IMR-90 (cell line): ENCODE results near the gene ZFYVE1. TPM values are rescaled to one million over a fixed set of nuclear protein-coding genes. Genes with fewer than 3 reads are reported as not detected.

Source experiments
- ATAC-seq: fragments of 200-7000 bp; cut with Tn5 transposase; 2 replicates; pipeline ENCODE4 v1.9.1; 2020; ENCODE audit warnings: low read depth, mild to moderate bottlenecking, moderate library complexity
- BruUV-seq: library from RNA; stranded (reverse); fragments of 400-500 nt; replicated peaks from 2 replicates; lab custom pipeline; 2021; lab: Mats Ljungman, UMichigan
- CTCF ChIA-PET: fragments of 300-600 bp; formaldehyde crosslinking; extraction: SDS; loops from one replicate; lab custom pipeline; 2021; ENCODE audit warnings: antibody characterized with exemption; lab: Yijun Ruan, JAX
- POLR2A ChIA-PET: fragments of 300-600 bp; sonication (Branson Sonifier 250); formaldehyde crosslinking; loops from one replicate; lab custom pipeline; 2022; ENCODE audit warnings: antibody characterized with exemption; ENCODE audit not compliant: unreplicated experiment; lab: Charles Lee
- DNase-seq: peaks from one replicate; pipeline ENCODE4 v3.0.0; 2013
- H2AFZ ChIP-seq: replicated peaks from 2 replicates; pipeline ENCODE3; 2013; ENCODE audit warnings: low read length, mild to moderate bottlenecking; ENCODE audit not compliant: poor library complexity
- H2AK5ac ChIP-seq: 2 replicates; pipeline ENCODE4 v1.6.1; 2013; ENCODE audit warnings: low read depth, low read length, inconsistent platforms
- H2AK9ac ChIP-seq: replicated peaks from 2 replicates; pipeline ENCODE3; 2013; ENCODE audit warnings: mild to moderate bottlenecking, low read depth, low read length, moderate library complexity; ENCODE audit not compliant: poor library complexity
- H2BK120ac ChIP-seq: 2 replicates; pipeline ENCODE4 v1.6.1; 2013; ENCODE audit warnings: low read depth, low read length, inconsistent platforms
- H2BK15ac ChIP-seq: 3 replicates; pipeline ENCODE4 v1.6.1; 2013; ENCODE audit warnings: low read depth, low read length, inconsistent platforms
- H2BK20ac ChIP-seq: 2 replicates; pipeline ENCODE4 v1.6.1; 2013; ENCODE audit warnings: low read depth, mild to moderate bottlenecking, inconsistent platforms, low read length, moderate library complexity
- H2BK5ac ChIP-seq: 2 replicates; pipeline ENCODE4 v1.6.1; 2013; ENCODE audit warnings: mild to moderate bottlenecking, low read depth, low read length, inconsistent platforms; ENCODE audit not compliant: poor library complexity, severe bottlenecking
- H3K14ac ChIP-seq: replicated peaks from 2 replicates; pipeline ENCODE4 v1.6.1; 2013; ENCODE audit warnings: low read depth, low read length, inconsistent platforms
- H3K18ac ChIP-seq: 2 replicates; pipeline ENCODE4 v1.6.1; 2013; ENCODE audit warnings: low read depth, low read length, control low read depth
- H3K23ac ChIP-seq: 2 replicates; pipeline ENCODE4 v1.6.1; 2013; ENCODE audit warnings: low read depth, low read length, inconsistent platforms
- H3K27ac ChIP-seq: 2 replicates; pipeline ENCODE4 v1.5.1; 2013; ENCODE audit warnings: mild to moderate bottlenecking, control low read depth, low read length; ENCODE audit not compliant: insufficient read depth
- H3K27me3 ChIP-seq: 2 replicates; pipeline ENCODE4 v1.6.1; 2013; ENCODE audit warnings: low read length; ENCODE audit not compliant: control insufficient read depth, insufficient read depth
- H3K36me3 ChIP-seq: 2 replicates; pipeline ENCODE4 v1.6.1; 2013; ENCODE audit warnings: low read length, mixed read lengths; ENCODE audit not compliant: control insufficient read depth, insufficient read depth
- H3K4ac ChIP-seq: 2 replicates; pipeline ENCODE4 v1.6.1; 2013; ENCODE audit warnings: low read depth, low read length, inconsistent platforms
- H3K4me1 ChIP-seq: 2 replicates; pipeline ENCODE4 v1.6.1; 2013; ENCODE audit warnings: low read length, mixed read lengths; ENCODE audit not compliant: control insufficient read depth, insufficient read depth
- H3K4me2 ChIP-seq: 2 replicates; pipeline ENCODE4 v1.6.1; 2013; ENCODE audit warnings: low read depth, mild to moderate bottlenecking, control low read depth, low read length, moderate library complexity
- H3K4me3 ChIP-seq: 2 replicates; pipeline ENCODE4 v1.5.1; 2013; ENCODE audit warnings: low read depth, mild to moderate bottlenecking, control low read depth, low read length, moderate library complexity; ENCODE audit not compliant: insufficient read depth
- H3K56ac ChIP-seq: 2 replicates; pipeline ENCODE4 v1.6.1; 2013; ENCODE audit warnings: low read length, inconsistent platforms; ENCODE audit not compliant: insufficient read depth; ENCODE audit errors: extremely low read depth
- H3K79me1 ChIP-seq, 2 experiments: 2 replicates each; pipeline ENCODE4 v1.6.1; 2013; ENCODE audit warnings: low read length in 2 of 2, inconsistent platforms in 1 of 2, low read depth in 1 of 2
- H3K9ac ChIP-seq: 2 replicates; pipeline ENCODE4 v1.6.1; 2013; ENCODE audit warnings: low read depth, low read length, control low read depth
- H3K9me1 ChIP-seq: 2 replicates; pipeline ENCODE4 v1.6.1; 2013; ENCODE audit warnings: low read length, inconsistent platforms; ENCODE audit not compliant: insufficient read depth
- H3K9me3 ChIP-seq: 2 replicates; pipeline ENCODE4 v1.6.1; 2013; ENCODE audit warnings: low read length; ENCODE audit not compliant: control insufficient read depth, insufficient read depth
- H4K20me1 ChIP-seq: 2 replicates; pipeline ENCODE4 v1.6.1; 2013; ENCODE audit warnings: low read length, inconsistent platforms; ENCODE audit not compliant: insufficient read depth
- H4K5ac ChIP-seq: 2 replicates; pipeline ENCODE4 v1.6.1; 2013; ENCODE audit warnings: mild to moderate bottlenecking, low read depth, low read length, control low read depth
- H4K8ac ChIP-seq, 2 experiments: 2 replicates each; pipeline ENCODE4 v1.6.1; 2013; ENCODE audit warnings: low read depth in 2 of 2, low read length in 2 of 2, control low read depth in 1 of 2, inconsistent platforms in 1 of 2
- H4K91ac ChIP-seq: 2 replicates; pipeline ENCODE4 v1.6.1; 2013; ENCODE audit warnings: low read depth, low read length, inconsistent platforms; ENCODE audit not compliant: insufficient read depth
- BHLHE40 ChIP-seq: fragments of 150-350 bp; IDR thresholded peaks from 2 replicates; pipeline ENCODE4 v1.6.1; 2016; ENCODE audit warnings: mild to moderate bottlenecking, low read depth, low read length
- CEBPB ChIP-seq: IDR thresholded peaks from 2 replicates; pipeline ENCODE4 v1.6.1; 2012; ENCODE audit warnings: low read depth, low read length, improper control_type of control experiment
- CHD1 ChIP-seq: IDR thresholded peaks from 2 replicates; pipeline ENCODE4 v1.6.1; 2012; ENCODE audit warnings: low read depth, low read length, improper control_type of control experiment
- FOS ChIP-seq: fragments of 150-350 bp; IDR thresholded peaks from 2 replicates; pipeline ENCODE4 v1.6.1; 2016; ENCODE audit warnings: low read depth, low read length
- MAFK ChIP-seq: IDR thresholded peaks from 2 replicates; pipeline ENCODE4 v1.6.1; 2012; ENCODE audit warnings: low read depth, low read length, improper control_type of control experiment
- MAZ ChIP-seq: IDR thresholded peaks from 2 replicates; pipeline ENCODE4 v1.6.1; 2012; ENCODE audit warnings: low read depth, mild to moderate bottlenecking, low read length, improper control_type of control experiment, moderate library complexity, borderline replicate concordance
- MXI1 ChIP-seq: IDR thresholded peaks from 2 replicates; pipeline ENCODE4 v1.6.1; 2012; ENCODE audit warnings: low read depth, mild to moderate bottlenecking, low read length, moderate library complexity, borderline replicate concordance
- NFE2L2 ChIP-seq: fragments of 150-350 bp; IDR thresholded peaks from 2 replicates; pipeline ENCODE4 v1.6.1; 2016; ENCODE audit warnings: low read depth, mild to moderate bottlenecking, low read length
- POLR2A ChIP-seq: IDR thresholded peaks from 2 replicates; pipeline ENCODE4 v1.6.1; 2012; ENCODE audit warnings: mild to moderate bottlenecking, low read depth, low read length
- RAD21 ChIP-seq: IDR thresholded peaks from 2 replicates; pipeline ENCODE4 v1.6.1; 2012; ENCODE audit warnings: low read length, improper control_type of control experiment
- RCOR1 ChIP-seq: IDR thresholded peaks from 2 replicates; pipeline ENCODE4 v1.6.1; 2012; ENCODE audit warnings: mild to moderate bottlenecking, low read length, improper control_type of control experiment; ENCODE audit not compliant: insufficient replicate concordance
- RFX5 ChIP-seq: IDR thresholded peaks from 2 replicates; pipeline ENCODE4 v1.8.0; 2012; ENCODE audit warnings: low read depth, mild to moderate bottlenecking, low read length, moderate library complexity
- SMC3 ChIP-seq: fragments of 150-350 bp; IDR thresholded peaks from 2 replicates; pipeline ENCODE4 v1.6.1; 2016; ENCODE audit warnings: low read depth, mild to moderate bottlenecking, antibody characterized with exemption, low read length, moderate library complexity
- WGBS, 2 experiments: methylation state at CpG; one replicate each; pipeline versions ENCODE4 v1.1.5 to v1.1.7; 2013; ENCODE audit warnings: missing lambda C conversion rate in 2 of 2; ENCODE audit not compliant: insufficient read length in 1 of 2; ENCODE audit errors: extremely low coverage in 2 of 2; 5-methylcytosine and 5-hydroxymethylcytosine counted together
- dilution Hi-C: fragments of 300-500 bp; cut with HindIII; formaldehyde crosslinking; loops from one replicate; pipeline ENCODE4 v1.14.3; 2018; ENCODE audit warnings: low sequenced_read_pairs; ENCODE audit not compliant: unreplicated experiment
- in situ Hi-C: fragments of 300-500 bp; cut with MboI; formaldehyde crosslinking; loops from 3 replicates; pipeline ENCODE4 v1.14.3; 2019; ENCODE audit warnings: low sequenced_read_pairs, inconsistent platforms, mixed read lengths
- intact Hi-C: fragments of 100-400 bp; cut with micrococcal nuclease; formaldehyde crosslinking; loops from 2 replicates; pipeline ENCODE4 v1.10.0; 2022
- polyA plus RNA-seq, 3 experiments: library from polyadenylated mRNA; depleted of rRNA; stranded (reverse); fragments of >200 nt; gene quantifications; 2 replicates each; pipeline ENCODE4 v1.2.3, GENCODE V29; 2012; ENCODE audit warnings: low replicate concordance in 1 of 3
- total RNA-seq: library from RNA; depleted of rRNA; stranded (reverse); fragments of >200 nt; gene quantifications from 2 replicates; pipeline ENCODE4 v1.2.3, GENCODE V29; 2012
- TF ChIP-seq, protein P1 (sequence below): conservative IDR thresholded peaks from 2 replicates; pipeline ENCODE4 v1.5.1; 2012; ENCODE audit warnings: mild to moderate bottlenecking, low read depth, low read length, improper control_type of control experiment
- TF ChIP-seq, protein P2 (sequence below): fragments of 150-350 bp; IDR thresholded peaks from 2 replicates; pipeline ENCODE4 v1.6.1; 2017; ENCODE audit warnings: mild to moderate bottlenecking, antibody characterized with exemption, low read length, low read depth

The ZFYVE1 gene
- total and polyA plus RNA-seq, 2 of the 4 experiments (the other 2 are of a cell fraction), result 12.2 to 14.2 TPM

DNA sequence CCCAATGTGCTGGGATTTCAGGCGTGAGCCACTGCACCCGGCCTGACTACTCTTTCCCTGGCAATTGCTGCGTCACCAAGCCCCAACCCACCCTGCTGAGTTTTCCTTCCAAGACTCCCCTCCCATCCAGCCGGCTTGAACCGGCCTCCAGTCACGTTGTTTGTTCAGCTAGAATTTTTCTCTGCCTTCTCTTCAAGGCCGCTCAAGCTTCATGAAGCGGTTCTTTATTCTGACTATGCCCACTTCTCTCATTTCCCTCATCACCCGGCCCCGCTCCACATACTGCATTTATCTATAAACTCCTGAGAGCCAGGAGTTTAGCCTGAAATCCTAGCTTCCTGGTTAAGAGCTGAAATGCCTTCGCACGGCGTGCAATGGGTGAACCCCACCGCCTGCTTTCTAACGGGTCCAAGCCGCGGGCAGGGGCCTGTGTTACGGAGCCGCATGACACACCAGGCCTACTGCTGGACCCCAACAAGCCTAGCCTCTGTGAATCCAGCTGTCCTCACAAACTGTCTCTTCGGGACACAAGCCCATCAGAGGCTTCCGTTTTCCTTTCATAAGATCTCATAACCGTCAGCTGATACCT lies 101.6 kb downstream of the ZFYVE1 start:
- Histone ChIP-seq H2AK9ac (peak overlapping the region; percentile 89), H3K9ac (peak overlapping the region; percentile 73; the same call in 1 of the 2 replicates), H3K23ac (peak overlapping the region; percentile 57; the same call in 1 of the 2 replicates), H3K18ac (no peak overlapping the region), H3K27me3 (no peaks in the 10 kb centered on the region), H3K4me1 (no peaks in the 10 kb centered on the region), H3K9me3 (no peaks in the 10 kb centered on the region), H3K4me3 (no peak overlapping the region), H3K27ac (no peak overlapping the region), H4K20me1 (no peaks in the 10 kb centered on the region), H2AFZ (peak overlapping the region; percentile 96), H3K56ac (no peak overlapping the region), H4K91ac (peak overlapping the region; percentile 39; the same call in 1 of the 2 replicates), H2BK5ac (no peak overlapping the region), H3K4ac (peak overlapping the region; percentile 71; the same call in 1 of the 2 replicates), H3K79me1 (peaks cover 6 to 16% of the 10 kb centered on the region in 2 experiments; a peak in 2 of 4 replicates), H2AK5ac (peak overlapping the region; percentile 31; the same call in 1 of the 2 replicates), H3K36me3 (no peaks in the 10 kb centered on the region), H2BK15ac (peak overlapping the region; percentile 73; the same call in 2 of the 3 replicates), H4K8ac (peak overlapping the region; percentile 70 to 90; a peak in 3 of 4 replicates), H2BK20ac (peak overlapping the region; percentile 22; the same call in 1 of the 2 replicates), H3K4me2 (peak overlapping the region; percentile 89; the same call in 1 of the 2 replicates), H3K9me1 (no peaks in the 10 kb centered on the region; the same call in 1 of the 2 replicates), H3K14ac (peak overlapping the region; percentile 70; the same call in 1 of the 2 replicates), H2BK120ac (peak overlapping the region; percentile 67; the same call in 1 of the 2 replicates), H4K5ac (peak overlapping the region; percentile 46; the same call in 1 of the 2 replicates)
- dilution Hi-C loops (no loop called here), intact Hi-C loops (no loop called here), in situ Hi-C loops (no loop called here)
- BruUV-seq, result no TSS peak
- DNase-seq (no peak), ATAC-seq (no peak)
- ChIA-PET POLR2A (no interaction called here), CTCF (no interaction called here)
- 87% methylated on average over 15 of the region's 22 CpGs; no CpG with 5 or more reads in 1 of the 2 experiments for WGBS, 2 experiments
- no peak for TF ChIP-seq MXI1
- no peak for TF ChIP-seq MAZ
- no peak for TF ChIP-seq MAFK
- TF ChIP-seq RFX5, result no peak
- no peak for TF ChIP-seq BHLHE40
- no peak for TF ChIP-seq RCOR1
- no peak for TF ChIP-seq RAD21
- no peak for TF ChIP-seq CEBPB
- TF ChIP-seq POLR2A, result no peak
- TF ChIP-seq, protein P1, sequence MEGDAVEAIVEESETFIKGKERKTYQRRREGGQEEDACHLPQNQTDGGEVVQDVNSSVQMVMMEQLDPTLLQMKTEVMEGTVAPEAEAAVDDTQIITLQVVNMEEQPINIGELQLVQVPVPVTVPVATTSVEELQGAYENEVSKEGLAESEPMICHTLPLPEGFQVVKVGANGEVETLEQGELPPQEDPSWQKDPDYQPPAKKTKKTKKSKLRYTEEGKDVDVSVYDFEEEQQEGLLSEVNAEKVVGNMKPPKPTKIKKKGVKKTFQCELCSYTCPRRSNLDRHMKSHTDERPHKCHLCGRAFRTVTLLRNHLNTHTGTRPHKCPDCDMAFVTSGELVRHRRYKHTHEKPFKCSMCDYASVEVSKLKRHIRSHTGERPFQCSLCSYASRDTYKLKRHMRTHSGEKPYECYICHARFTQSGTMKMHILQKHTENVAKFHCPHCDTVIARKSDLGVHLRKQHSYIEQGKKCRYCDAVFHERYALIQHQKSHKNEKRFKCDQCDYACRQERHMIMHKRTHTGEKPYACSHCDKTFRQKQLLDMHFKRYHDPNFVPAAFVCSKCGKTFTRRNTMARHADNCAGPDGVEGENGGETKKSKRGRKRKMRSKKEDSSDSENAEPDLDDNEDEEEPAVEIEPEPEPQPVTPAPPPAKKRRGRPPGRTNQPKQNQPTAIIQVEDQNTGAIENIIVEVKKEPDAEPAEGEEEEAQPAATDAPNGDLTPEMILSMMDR, result no peak
- TF ChIP-seq, protein P2, sequence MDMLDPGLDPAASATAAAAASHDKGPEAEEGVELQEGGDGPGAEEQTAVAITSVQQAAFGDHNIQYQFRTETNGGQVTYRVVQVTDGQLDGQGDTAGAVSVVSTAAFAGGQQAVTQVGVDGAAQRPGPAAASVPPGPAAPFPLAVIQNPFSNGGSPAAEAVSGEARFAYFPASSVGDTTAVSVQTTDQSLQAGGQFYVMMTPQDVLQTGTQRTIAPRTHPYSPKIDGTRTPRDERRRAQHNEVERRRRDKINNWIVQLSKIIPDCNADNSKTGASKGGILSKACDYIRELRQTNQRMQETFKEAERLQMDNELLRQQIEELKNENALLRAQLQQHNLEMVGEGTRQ, result no peak
- no peak for TF ChIP-seq NFE2L2
- TF ChIP-seq SMC3, result no peak
- TF ChIP-seq CHD1, result no peak
- no peak for TF ChIP-seq FOS
